Loucy (cell line): ENCODE data around the gene SGPL1.

Experiments
- CTCF ChIP-seq: fragments of 200-600 bp; sonication (generic); conservative IDR thresholded peaks from 2 replicates; pipeline ENCODE4 v1.5.1; 2014; ENCODE audit warnings: mild to moderate bottlenecking, antibody characterized with exemption, low read length
- EZH2phosphoT487 ChIP-seq: fragments of 200-600 bp; IDR thresholded peaks from 2 replicates; pipeline ENCODE4 v1.6.1; 2018; ENCODE audit warnings: antibody characterized with exemption, mild to moderate bottlenecking, moderate library complexity, borderline replicate concordance

GRCh38 chr10:70893227-70894006 lies 77.7 kb downstream of the SGPL1 start:
- TF ChIP-seq CTCF (no peak), EZH2phosphoT487 (no peak)
